HG02623 (cell line): ENCODE results near the gene CCR5.

Experiments used
- ATAC-seq: cut with Tn5 transposase; IDR thresholded peaks from one replicate; pipeline ENCODE4 v1.9.1; 2021; ENCODE audit warnings: moderate library complexity; ENCODE audit not compliant: unreplicated experiment

The CCR5 gene

DNA sequence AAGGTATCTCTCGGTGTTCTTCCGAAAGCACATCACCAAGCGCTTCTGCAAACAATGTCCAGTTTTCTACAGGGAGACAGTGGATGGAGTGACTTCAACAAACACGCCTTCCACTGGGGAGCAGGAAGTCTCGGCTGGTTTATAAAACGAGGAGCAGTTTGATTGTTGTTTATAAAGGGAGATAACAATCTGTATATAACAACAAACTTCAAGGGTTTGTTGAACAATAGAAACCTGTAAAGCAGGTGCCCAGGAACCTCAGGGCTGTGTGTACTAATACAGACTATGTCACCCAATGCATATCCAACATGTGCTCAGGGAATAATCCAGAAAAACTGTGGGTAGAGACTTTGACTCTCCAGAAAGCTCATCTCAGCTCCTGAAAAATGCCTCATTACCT is 12.3 kb upstream of the CCR5 start:
- ATAC-seq: no peak

DNA sequence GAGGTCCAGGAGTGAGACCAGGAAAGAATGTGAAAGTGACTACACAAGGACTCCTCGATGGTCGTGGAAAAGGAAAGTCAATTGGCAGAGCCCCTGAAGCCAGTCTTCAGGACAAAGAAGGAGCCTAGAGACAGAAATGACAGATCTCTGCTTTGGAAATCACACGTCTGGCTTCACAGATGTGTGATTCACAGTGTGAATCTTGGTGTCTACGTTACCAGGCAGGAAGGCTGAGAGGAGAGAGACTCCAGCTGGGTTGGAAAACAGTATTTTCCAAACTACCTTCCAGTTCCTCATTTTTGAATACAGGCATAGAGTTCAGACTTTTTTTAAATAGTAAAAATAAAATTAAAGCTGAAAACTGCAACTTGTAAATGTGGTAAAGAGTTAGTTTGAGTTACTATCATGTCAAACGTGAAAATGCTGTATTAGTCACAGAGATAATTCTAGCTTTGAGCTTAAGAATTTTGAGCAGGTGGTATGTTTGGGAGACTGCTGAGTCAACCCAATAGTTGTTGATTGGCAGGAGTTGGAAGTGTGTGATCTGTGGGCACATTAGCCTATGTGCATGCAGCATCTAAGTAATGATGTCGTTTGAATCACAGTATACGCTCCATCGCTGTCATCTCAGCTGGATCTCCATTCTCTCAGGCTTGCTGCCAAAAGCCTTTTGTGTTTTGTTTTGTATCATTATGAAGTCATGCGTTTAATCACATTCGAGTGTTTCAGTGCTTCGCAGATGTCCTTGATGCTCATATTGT is 10.8 kb upstream of the CCR5 start:
- no peak for ATAC-seq

DNA sequence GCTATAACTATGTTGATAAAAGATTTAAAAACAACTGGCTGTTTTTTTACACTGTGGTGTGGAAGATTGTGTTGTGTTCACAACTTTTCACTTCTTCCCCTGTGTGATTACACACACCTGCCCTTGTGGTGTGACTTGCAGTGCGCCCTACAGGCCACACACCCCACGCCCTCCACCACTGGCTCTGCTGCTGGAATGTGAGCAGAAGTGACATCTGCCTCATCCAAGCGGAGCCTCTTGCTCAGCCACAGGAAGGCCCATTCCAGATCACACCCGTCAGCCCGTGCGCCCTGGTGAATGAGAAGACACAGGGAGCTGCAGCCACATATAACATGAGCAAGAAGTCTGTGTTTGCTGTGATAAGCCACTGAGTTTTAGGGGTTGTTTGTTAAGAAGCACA is 9.8 kb upstream of the CCR5 start:
- ATAC-seq: no peak

DNA sequence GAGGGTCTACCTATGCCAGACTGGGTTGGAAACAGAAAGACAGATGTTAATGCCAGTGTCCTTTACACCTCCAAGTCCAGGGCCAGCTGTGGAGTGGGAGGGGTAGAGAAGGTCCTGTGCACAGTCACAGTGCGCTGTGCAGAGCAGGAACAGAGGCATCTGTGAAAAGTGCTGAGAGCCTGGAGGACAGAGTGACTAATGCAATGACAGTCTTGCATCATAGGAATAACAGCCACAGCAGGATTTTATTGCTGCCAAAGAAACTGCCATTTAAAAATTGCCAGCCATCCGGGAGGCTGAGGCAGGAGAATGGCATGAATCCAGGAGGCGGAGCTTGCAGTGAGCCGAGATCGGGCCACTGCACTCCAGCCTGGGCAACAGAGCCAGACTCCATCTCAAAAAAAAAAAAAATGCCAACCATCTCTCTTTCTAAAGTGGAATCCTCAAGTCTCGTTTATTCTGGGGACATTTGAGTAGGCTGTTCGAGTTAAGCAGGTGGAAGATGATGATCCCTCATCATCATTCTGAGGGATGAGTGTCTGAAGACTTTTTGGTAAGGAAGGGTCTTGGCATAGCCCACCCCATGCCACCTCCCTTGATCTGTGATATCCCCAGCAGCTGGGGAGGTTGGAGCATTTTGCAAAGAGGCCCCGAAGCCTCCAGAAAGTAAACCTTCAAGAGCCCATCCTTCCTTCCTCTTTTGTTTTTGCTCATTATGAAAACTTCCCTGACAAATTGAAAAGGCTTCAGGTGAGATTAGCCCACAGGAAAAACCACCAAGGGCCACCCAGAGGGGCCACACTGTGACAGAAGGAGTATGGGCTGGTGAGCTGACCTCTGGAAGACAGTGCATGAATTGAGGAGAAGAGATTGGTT is 9.1 kb upstream of the CCR5 start:
- ATAC-seq: no peak

DNA sequence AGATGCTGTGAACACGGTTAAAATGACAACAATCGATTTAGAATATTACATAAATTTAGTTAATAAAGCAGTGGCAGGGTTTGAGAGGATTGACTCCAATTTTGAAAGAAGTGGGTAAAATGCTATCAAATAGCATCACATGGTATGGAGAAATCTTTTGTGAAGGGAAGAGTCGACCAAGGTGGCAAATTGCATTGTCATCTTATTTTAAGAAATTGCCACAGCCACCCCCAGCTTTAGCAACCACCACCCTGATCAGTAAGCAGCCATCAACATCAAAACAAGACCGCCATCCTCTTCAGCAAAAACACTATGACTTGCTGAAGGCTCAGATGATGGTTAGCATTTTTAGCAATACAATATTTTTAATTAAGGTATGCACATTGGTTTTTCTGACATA is 5.7 kb upstream of the CCR5 start:
- no peak for ATAC-seq

DNA sequence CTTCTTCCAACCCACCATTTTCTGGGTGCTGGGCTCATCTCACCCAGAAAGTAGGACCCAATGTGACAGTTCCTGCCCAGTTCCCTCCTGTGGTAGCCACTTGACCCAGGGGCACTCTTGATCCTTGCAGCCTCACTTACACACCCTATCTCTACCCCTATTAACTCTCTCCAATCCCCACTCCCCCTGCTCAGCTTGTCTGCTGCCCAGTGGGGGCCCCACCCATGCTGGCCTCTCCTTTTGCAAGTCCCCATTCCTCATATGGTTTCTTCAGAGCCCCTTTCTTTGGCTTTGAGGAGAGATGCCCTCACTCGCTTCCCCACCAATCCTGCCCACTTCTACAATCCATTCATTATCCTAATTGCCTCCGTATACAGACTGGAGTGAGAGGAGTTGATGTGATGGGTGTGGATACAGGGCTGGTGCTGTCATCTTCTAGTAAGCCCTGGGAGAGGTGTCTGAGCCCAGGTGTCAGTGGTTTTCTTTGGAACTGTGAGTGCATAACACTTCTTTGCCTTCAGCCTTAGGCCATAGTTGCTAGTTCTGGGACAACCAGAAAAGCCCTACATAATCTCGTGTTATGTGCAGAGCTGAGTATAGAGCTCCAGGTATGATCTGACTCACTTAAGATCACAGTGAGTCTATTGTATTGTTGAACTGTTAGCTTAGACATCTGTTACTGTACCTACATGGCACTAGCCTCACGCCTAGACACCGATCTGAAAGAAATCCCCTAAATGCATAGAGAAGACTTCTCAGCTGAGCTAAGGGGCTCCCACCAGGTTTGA is 4.8 kb upstream of the CCR5 start:
- ATAC-seq: no peak

DNA sequence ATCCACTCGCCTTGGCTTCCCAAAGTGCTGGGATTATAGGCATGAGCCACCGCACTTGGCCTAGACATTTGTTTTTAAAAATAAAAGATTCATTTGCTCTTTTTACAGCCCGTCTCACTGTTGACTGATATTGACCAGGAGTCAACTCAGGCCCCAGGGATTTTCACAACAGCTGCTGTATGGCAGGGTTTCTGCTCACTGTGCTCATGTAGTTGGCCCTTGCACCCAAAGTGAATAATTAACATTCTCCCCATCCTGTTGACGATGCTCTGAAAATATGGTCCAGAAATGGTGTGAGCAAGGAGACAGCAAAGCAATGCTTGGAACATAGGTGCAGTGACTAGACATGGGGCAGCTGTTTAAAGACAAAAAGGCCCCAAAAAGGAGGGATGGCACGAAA is 2.9 kb upstream of the CCR5 start:
- no peak for ATAC-seq

DNA sequence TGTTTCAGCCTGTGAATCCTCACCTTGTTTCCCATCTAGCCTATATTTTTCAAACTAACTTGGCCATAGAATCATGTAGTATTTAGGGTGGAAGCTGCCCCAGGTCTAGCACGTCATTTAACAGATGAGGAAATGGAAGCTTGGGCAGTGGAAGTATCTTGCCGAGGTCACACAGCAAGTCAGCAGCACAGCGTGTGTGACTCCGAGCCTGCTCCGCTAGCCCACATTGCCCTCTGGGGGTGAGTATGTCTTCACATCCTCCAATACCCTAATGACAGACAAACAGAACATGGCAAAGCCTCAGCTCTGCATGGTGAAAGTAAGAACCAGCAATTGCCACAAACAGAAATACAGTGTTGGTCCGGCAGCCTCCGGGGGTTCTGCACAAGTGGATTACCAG is 2.2 kb upstream of the CCR5 start:
- no peak for ATAC-seq

DNA sequence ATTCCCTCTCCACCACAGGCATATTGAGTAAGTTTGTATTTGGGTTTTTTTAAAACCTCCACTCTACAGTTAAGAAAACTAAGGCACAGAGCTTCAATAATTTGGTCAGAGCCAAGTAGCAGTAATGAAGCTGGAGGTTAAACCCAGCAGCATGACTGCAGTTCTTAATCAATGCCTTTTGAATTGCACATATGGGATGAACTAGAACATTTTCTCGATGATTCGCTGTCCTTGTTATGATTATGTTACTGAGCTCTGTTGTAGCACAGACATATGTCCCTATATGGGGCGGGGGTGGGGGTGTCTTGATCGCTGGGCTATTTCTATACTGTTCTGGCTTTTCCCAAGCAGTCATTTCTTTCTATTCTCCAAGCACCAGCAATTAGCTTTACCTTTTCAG is 1.6 kb upstream of the CCR5 start:
- ATAC-seq: no peak

DNA sequence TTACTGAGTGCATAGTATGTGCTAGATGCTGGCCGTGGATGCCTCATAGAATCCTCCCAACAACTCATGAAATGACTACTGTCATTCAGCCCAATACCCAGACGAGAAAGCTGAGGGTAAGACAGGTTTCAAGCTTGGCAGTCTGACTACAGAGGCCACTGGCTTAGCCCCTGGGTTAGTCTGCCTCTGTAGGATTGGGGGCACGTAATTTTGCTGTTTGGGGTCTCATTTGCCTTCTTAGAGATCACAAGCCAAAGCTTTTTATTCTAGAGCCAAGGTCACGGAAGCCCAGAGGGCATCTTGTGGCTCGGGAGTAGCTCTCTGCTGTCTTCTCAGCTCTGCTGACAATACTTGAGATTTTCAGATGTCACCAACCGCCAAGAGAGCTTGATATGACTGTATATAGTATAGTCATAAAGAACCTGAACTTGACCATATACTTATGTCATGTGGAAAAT is 1.0 kb upstream of the CCR5 start:
- ATAC-seq: peak; percentile 55

DNA sequence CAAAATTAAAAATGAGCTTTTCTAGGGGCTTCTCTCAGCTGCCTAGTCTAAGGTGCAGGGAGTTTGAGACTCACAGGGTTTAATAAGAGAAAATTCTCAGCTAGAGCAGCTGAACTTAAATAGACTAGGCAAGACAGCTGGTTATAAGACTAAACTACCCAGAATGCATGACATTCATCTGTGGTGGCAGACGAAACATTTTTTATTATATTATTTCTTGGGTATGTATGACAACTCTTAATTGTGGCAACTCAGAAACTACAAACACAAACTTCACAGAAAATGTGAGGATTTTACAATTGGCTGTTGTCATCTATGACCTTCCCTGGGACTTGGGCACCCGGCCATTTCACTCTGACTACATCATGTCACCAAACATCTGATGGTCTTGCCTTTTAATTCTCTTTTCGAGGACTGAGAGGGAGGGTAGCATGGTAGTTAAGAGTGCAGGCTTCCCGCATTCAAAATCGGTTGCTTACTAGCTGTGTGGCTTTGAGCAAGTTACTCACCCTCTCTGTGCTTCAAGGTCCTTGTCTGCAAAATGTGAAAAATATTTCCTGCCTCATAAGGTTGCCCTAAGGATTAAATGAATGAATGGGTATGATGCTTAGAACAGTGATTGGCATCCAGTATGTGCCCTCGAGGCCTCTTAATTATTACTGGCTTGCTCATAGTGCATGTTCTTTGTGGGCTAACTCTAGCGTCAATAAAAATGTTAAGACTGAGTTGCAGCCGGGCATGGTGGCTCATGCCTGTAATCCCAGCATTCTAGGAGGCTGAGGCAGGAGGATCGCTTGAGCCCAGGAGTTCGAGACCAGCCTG is 984 bp downstream of the CCR5 start:
- ATAC-seq: no peak

DNA sequence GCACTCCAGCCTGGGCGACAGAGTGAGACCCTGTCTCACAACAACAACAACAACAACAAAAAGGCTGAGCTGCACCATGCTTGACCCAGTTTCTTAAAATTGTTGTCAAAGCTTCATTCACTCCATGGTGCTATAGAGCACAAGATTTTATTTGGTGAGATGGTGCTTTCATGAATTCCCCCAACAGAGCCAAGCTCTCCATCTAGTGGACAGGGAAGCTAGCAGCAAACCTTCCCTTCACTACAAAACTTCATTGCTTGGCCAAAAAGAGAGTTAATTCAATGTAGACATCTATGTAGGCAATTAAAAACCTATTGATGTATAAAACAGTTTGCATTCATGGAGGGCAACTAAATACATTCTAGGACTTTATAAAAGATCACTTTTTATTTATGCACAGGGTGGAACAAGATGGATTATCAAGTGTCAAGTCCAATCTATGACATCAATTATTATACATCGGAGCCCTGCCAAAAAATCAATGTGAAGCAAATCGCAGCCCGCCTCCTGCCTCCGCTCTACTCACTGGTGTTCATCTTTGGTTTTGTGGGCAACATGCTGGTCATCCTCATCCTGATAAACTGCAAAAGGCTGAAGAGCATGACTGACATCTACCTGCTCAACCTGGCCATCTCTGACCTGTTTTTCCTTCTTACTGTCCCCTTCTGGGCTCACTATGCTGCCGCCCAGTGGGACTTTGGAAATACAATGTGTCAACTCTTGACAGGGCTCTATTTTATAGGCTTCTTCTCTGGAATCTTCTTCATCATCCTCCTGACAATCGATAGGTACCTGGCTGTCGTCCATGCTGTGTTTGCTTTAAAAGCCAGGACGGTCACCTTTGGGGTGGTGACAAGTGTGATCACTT is 2.0 kb downstream of the CCR5 start:
- ATAC-seq: no peak

DNA sequence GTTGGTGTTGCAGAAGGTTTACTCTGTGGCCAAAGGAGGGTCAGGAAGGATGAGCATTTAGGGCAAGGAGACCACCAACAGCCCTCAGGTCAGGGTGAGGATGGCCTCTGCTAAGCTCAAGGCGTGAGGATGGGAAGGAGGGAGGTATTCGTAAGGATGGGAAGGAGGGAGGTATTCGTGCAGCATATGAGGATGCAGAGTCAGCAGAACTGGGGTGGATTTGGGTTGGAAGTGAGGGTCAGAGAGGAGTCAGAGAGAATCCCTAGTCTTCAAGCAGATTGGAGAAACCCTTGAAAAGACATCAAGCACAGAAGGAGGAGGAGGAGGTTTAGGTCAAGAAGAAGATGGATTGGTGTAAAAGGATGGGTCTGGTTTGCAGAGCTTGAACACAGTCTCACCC is 4.0 kb downstream of the CCR5 start:
- no peak for ATAC-seq

DNA sequence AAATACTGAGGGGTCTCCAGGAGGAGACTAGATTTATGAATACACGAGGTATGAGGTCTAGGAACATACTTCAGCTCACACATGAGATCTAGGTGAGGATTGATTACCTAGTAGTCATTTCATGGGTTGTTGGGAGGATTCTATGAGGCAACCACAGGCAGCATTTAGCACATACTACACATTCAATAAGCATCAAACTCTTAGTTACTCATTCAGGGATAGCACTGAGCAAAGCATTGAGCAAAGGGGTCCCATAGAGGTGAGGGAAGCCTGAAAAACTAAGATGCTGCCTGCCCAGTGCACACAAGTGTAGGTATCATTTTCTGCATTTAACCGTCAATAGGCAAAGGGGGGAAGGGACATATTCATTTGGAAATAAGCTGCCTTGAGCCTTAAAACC is 4.5 kb downstream of the CCR5 start:
- no peak for ATAC-seq

DNA sequence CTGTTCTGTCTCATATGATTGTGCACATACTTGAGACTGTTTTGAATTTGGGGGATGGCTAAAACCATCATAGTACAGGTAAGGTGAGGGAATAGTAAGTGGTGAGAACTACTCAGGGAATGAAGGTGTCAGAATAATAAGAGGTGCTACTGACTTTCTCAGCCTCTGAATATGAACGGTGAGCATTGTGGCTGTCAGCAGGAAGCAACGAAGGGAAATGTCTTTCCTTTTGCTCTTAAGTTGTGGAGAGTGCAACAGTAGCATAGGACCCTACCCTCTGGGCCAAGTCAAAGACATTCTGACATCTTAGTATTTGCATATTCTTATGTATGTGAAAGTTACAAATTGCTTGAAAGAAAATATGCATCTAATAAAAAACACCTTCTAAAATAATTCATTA is 5.1 kb downstream of the CCR5 start:
- no peak for ATAC-seq

DNA sequence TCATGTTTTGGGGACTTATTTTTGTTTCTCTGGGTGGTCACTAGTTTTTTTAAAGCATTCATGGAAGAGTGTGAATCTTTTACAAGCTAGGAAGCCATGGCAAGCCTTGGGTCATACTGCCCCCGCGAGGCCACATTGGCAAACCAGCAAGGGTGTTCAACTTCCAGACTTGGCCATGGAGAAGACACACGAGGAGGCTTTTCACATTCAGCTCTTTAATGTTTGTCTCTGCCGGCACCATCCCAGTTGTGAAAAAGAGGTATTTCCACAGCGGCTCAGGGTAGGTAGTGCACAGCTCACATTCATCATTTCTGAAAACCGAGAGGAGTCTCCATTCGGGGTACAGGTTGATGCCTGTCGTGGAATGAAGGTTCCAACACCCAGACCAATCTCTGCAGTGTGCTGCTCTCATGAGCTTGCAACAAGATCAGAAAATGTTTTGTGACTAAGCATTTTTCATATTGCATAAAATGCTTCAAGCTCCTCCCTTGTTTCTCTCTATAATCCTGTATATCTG is 7.7 kb downstream of the CCR5 start:
- ATAC-seq: no peak

DNA sequence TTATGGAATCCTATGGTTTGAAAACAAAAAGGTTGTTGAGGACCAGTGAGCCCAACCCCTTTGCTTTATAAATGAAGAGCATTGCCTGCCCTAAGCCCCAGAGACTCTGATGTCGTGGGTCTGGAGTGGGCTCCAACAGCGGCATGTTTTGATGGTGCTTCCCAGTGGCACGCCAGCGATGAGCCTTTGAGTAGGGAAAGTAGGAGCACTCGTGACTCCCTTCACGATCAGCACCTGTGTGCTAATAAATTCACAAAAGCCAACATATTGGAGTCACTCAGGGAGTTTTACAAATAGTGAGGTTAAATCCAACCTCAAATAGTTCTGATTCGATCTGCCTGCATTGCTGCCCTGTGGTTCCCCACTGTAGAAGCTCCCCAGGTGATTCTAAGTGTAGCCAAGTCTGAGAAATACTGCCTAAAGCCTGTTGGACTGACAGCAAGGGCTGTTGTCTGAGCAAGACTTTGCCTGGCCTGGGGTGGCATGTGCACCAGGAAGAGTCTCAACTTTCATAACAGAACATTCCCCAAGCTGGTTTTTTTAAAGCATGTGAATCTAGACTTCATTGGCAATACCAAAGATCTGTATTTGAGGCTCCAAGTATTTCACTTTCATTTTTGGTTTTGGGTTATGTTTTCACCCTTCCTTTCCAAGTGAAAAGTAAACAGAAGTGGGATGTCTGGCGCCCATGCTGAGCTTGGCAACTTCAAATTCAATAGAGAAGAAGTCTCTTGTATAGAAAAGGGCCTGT is 9.9 kb downstream of the CCR5 start:
- ATAC-seq: no peak

DNA sequence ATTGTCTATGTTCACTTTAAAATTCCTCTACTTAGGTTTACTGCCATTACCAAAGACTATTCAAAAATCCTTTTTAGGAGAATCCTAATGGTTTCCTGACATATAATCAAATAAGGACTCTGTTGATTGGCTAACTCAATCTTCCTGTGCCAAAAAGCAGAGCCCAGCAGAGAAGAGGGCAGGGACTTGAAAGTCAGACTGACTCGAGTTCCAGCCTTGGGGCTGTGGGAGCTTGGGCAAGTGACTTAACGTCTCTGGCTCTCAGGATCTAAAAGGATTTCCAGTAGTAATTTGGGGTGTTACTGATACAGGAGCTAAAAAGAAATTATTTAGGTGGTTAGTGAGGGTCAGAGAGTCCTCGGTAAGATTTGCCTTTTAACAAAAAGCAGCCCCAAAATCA is 10.9 kb downstream of the CCR5 start:
- ATAC-seq: no peak
